Stimulated activated CD8-positive, alpha-beta memory T cell treated with anti-CD3 and anti-CD28 coated beads, Interleukin-12 subunit alpha, Interleukin-12 subunit beta, amount 100 ng/mL, for 24 hours (primary cell): ENCODE data around the gene QTRT2.

Source experiments
- DNase-seq: peaks from one replicate; pipeline ENCODE4 v3.0.0-alpha.2; 2020; ENCODE audit errors: extremely low read depth

Gene QTRT2

GRCh38 chr3:114078126-114078525 lies 21.6 kb downstream of the QTRT2 start:
- no peak for DNase-seq

GRCh38 chr3:114079761-114080160 lies 23.2 kb downstream of the QTRT2 start:
- no peak for DNase-seq

GRCh38 chr3:114080201-114080600 lies 23.7 kb downstream of the QTRT2 start:
- DNase-seq: no peak

GRCh38 chr3:114081037-114081436 lies 24.5 kb downstream of the QTRT2 start:
- DNase-seq: no peak

- no peak for DNase-seq
Observed at GRCh38 chr3:114083112-114083511, 26.6 kb downstream of the QTRT2 start.

- no peak for DNase-seq
Observed at GRCh38 chr3:114086356-114086755, 29.8 kb downstream of the QTRT2 start.

GRCh38 chr3:114089675-114090074 lies 33.1 kb downstream of the QTRT2 start:
- DNase-seq: no peak

GRCh38 chr3:114092151-114093015 lies 35.8 kb downstream of the QTRT2 start:
- no peak for DNase-seq

GRCh38 chr3:114093016-114093380 lies 36.5 kb downstream of the QTRT2 start:
- DNase-seq: no peak

- no peak for DNase-seq
Observed at GRCh38 chr3:114093596-114093995, 37.1 kb downstream of the QTRT2 start.

GRCh38 chr3:114095796-114096195 lies 39.3 kb downstream of the QTRT2 start:
- no peak for DNase-seq

- no peak for DNase-seq
Observed at GRCh38 chr3:114101101-114101500, 44.6 kb downstream of the QTRT2 start.

GRCh38 chr3:114103181-114103580 lies 46.6 kb downstream of the QTRT2 start:
- no peak for DNase-seq

GRCh38 chr3:114103858-114104257 lies 47.3 kb downstream of the QTRT2 start:
- no peak for DNase-seq

- no peak for DNase-seq
Observed at GRCh38 chr3:114104414-114104813, 47.9 kb downstream of the QTRT2 start.

- DNase-seq: no peak
Observed at GRCh38 chr3:114108137-114108536, 51.6 kb downstream of the QTRT2 start.

GRCh38 chr3:114110439-114110838 lies 53.9 kb downstream of the QTRT2 start:
- no peak for DNase-seq

GRCh38 chr3:114111060-114111770 lies 54.7 kb downstream of the QTRT2 start:
- DNase-seq: no peak

GRCh38 chr3:114112696-114113095 lies 56.2 kb downstream of the QTRT2 start:
- DNase-seq: no peak

GRCh38 chr3:114114719-114115118 lies 58.2 kb downstream of the QTRT2 start:
- no peak for DNase-seq

GRCh38 chr3:114115143-114115542 lies 58.6 kb downstream of the QTRT2 start:
- DNase-seq: no peak

GRCh38 chr3:114119776-114120175 lies 63.2 kb downstream of the QTRT2 start:
- DNase-seq: no peak

GRCh38 chr3:114120211-114120610 lies 63.7 kb downstream of the QTRT2 start:
- DNase-seq: no peak
